Measurements from ENCODE around the gene PPP2R3A.
"Not testable (repeated sequence)": the region's sequence is repeated elsewhere in the genome, so short reads cannot be mapped to it uniquely, and the experiment has no call there.

PPP2R3A gene

DNA sequence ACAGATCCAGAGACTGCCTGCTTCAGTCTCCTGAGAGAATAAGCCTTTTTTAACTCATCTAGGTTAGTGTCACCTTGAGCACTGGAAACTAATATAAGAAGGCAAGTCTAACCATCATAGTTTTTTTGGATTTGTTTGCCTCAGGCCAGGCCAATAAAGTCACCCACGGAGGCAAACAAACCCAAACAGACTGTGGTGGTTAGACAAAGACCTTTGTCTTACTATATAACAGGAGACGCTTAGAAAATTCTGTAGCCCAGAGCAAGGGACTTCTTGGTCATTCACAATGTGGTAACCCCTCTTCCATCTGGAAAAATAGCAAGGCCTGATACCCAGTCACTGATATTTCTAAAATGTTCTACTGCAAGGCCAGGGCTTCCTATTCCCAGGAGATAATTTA is 45.3 kb upstream of the PPP2R3A start:
- DNase-seq (ENCODE audit: insufficient read length, low spot score) (no peak), FAIRE-seq (no peak)
- TF ChIP-seq, protein P1, sequence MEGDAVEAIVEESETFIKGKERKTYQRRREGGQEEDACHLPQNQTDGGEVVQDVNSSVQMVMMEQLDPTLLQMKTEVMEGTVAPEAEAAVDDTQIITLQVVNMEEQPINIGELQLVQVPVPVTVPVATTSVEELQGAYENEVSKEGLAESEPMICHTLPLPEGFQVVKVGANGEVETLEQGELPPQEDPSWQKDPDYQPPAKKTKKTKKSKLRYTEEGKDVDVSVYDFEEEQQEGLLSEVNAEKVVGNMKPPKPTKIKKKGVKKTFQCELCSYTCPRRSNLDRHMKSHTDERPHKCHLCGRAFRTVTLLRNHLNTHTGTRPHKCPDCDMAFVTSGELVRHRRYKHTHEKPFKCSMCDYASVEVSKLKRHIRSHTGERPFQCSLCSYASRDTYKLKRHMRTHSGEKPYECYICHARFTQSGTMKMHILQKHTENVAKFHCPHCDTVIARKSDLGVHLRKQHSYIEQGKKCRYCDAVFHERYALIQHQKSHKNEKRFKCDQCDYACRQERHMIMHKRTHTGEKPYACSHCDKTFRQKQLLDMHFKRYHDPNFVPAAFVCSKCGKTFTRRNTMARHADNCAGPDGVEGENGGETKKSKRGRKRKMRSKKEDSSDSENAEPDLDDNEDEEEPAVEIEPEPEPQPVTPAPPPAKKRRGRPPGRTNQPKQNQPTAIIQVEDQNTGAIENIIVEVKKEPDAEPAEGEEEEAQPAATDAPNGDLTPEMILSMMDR (IDR thresholded peaks at IDR 0.05; ENCODE audit: insufficient read depth, missing control alignments): no peak

DNA sequence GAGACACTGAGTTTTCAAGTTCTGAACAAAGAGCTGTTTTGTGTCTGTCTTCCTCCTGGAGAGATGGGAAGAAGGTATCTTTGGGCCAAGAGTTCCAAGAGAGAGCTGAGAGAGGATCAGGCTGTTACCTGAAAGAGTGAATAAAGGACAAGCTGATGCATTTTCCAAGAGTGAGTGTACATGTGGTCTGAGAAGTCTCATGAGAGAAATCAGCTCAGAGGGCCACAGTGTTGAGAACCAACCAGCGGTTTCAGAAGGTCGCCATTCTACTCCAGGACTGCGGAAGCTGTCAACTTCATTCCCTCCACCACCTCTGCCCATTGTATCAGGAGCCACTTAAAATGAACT is 42.7 kb upstream of the PPP2R3A start:
- no peak for DNase-seq (ENCODE audit: insufficient read length, low spot score)
- FAIRE-seq: no peak
- TF ChIP-seq, protein P1 (IDR thresholded peaks at IDR 0.05; ENCODE audit: insufficient read depth, missing control alignments): no peak

DNA sequence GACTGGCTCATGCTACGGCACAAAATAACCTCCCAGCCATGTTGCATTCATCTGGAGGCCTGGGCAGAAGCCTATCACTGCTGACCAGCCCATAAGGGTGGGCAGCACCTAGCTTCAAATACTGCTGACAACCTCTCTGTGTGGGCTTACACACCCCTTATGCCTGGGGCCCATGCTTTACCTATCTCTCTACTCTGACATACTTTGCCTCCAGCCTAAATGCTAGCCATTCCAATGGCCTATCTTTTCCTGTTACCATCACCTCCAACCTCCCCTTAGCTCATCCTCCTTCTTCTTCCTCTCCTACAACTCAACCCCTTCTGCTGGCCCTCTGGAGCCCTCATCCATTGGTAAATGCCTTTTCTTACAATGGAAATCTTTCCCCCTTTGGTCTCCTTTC is 41.0 kb upstream of the PPP2R3A start:
- TF ChIP-seq, protein P1 (IDR thresholded peaks at IDR 0.05; ENCODE audit: insufficient read depth, missing control alignments): no peak
- FAIRE-seq: no peak
- no peak for DNase-seq (ENCODE audit: insufficient read length, low spot score)

DNA sequence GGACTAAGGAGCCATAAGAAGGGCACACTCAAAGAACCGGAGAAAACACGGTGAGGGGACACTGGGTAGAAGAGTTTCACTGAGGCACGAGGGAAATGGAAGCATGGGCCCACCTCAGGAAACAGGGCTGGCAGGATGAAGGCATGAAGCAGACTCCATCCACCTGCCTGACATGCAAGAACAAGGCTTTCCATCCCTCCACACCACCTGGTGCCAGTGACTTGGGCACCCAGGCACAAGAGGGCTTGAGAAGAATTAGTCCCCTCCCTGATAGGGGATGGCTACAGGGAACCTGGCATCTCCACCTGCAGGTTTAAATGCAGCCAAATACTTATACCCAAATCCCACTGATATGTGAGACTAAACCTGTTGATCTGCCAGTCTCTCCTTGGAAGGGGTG is 38.9 kb upstream of the PPP2R3A start:
- DNase-seq (ENCODE audit: insufficient read length, low spot score) (no peak), FAIRE-seq (no peak)
- TF ChIP-seq, protein P1 (IDR thresholded peaks at IDR 0.05; ENCODE audit: insufficient read depth, missing control alignments): no peak

DNA sequence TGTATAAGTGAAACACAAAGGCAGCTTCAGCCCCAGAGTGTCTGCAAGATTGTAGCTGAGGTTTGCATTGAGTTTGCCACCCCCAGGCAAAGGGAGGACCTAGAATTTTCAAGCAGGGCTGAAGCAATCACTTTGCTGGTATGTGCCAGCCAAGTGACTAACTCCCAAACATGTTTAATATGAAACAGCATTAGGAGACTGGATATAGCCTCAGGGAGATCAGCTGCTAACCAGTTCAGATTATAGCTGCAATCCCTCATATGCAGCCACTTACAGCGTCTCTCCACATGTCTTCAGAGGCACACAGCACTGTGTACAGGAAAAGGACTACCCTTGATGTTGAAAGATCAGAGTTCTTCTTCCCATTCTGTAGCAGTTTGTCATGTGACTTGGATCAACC is 38.4 kb upstream of the PPP2R3A start:
- DNase-seq (ENCODE audit: insufficient read length, low spot score) (no peak), FAIRE-seq (no peak)
- TF ChIP-seq, protein P1 (IDR thresholded peaks at IDR 0.05; ENCODE audit: insufficient read depth, missing control alignments): no peak

DNA sequence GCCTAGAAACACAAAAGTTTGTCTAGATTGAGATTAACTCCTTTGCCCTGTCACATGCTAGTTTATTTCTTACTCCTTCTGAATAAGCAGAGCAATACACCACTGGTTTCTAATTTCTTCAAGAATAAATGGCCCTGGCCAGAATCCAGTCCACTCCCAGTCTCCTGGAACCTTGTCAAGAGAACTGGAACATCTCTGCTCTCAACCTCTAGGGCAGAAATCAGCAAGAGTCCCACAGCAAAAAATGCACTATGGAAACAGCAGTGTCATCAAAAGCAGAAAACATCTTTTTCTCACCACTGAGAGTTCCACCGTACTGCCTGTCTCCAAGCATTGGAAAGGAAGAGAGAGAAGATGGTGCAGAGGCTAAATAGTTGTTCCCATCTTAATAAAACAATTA is 35.9 kb upstream of the PPP2R3A start:
- TF ChIP-seq, protein P1 (IDR thresholded peaks at IDR 0.05; ENCODE audit: insufficient read depth, missing control alignments): no peak
- no peak for DNase-seq (ENCODE audit: insufficient read length, low spot score)
- FAIRE-seq: no peak

DNA sequence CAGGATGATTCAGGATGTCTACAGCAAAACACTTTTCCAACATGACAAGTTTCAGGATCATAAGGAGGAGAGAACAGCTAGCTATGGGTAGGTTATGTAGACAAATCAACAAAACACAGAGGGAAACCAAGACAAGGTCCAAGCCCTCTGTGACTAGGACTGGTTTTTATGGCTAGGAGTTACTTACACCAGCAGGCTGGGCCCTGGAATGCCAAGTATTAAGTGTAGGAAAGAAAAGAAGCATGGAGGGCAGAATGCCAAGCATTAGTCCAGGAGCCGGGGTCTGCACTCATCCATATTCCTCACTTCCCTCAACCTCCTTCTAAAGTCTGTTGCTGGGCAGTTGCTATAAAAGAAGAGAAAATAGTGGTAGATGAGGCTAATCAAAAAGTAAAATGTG is 35.3 kb upstream of the PPP2R3A start:
- TF ChIP-seq, protein P1 (IDR thresholded peaks at IDR 0.05; ENCODE audit: insufficient read depth, missing control alignments): no peak
- no peak for FAIRE-seq
- DNase-seq (ENCODE audit: insufficient read length, low spot score): no peak

DNA sequence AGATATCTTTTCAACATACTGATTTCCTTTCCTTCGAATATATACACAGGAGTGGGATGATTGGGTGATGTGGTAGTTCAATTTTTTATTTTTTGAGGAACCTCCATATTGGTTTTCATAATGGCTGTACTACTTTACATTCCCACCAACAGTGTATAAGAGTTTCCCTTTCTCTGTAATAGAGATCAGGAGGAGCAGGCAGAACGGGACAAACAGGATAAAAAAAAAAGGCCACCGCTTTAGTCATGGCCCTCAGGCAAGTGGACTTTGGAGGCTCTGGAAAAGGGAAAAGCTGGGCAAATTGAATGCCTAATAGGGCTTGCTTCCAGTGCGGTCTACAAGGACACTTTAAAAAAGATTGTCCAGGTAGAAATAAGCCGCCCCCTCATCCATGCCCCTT is 30.4 kb upstream of the PPP2R3A start:
- FAIRE-seq; DNase-seq (ENCODE audit: insufficient read length, low spot score): not testable (repeated sequence)

DNA sequence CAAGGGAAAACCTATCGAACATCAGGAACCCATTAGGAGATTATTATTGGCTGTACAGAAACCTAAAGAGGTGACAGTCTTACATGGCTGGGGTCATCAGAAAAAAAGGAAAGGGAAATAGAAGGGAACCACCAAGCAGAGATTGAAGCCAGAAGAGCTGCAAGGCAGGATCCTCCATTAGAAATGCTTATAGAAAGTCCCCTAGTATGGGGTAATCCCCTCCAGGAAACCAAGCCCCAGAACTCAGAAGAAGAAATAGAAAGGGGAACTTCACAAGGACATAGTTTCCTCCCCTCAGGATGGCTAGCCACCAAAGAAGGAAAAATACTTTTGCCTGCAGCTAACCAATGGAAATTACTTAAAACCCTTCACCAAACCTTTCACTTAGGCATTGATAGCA is 27.8 kb upstream of the PPP2R3A start:
- not testable (repeated sequence) for FAIRE-seq

More for the DNA sequence above, 27.8 kb upstream of the PPP2R3A start:
- not testable (repeated sequence) for DNase-seq (ENCODE audit: insufficient read length, low spot score)

Data from D721Med (cell line).